ENCODE measurements around the gene ABTB2. TPM values are rescaled to one million over a fixed set of nuclear protein-coding genes. Genes with fewer than 3 reads are reported as not detected.

The ABTB2 gene
- total RNA-seq, 2 donors from 2014 or later, result 5.8 to 11.1 TPM

- H3K9me3 ChIP-seq, result no peaks in the 10 kb centered on the region
- no peak overlapping the region for H3K27ac ChIP-seq
- no peak overlapping the region for H3K9ac ChIP-seq (ENCODE audit: low read depth in 2 of 2, low read length in 2 of 2)
- TF ChIP-seq CTCF (IDR thresholded peaks at IDR 0.05), result no peak
- H3K27me3 ChIP-seq, result no peaks in the 10 kb centered on the region
- H3K36me3 ChIP-seq, result peaks cover 6% of the 10 kb centered on the region
- intact Hi-C loops (cut with DNase I), result loop anchor here (10.0 kb wide), 1 partner anchor 340 kb away; no protein-coding TSS in a partner anchor
- no peaks in the 10 kb centered on the region for H3K4me1 ChIP-seq
- no peak for DNase-seq
- H3K4me3 ChIP-seq, result no peak overlapping the region
These were observed 243.3 kb downstream of the ABTB2 start for GRCh38 chr11:34114471-34114870.

- H3K9me3 ChIP-seq, result no peaks in the 10 kb centered on the region
- TF ChIP-seq CTCF (IDR thresholded peaks at IDR 0.05), result no peak
- no peaks in the 10 kb centered on the region for H3K4me1 ChIP-seq
- H3K9ac ChIP-seq (ENCODE audit: low read depth in 2 of 2, low read length in 2 of 2), result no peak overlapping the region
- no peak for DNase-seq
- intact Hi-C loops (cut with DNase I), result loop anchor here (10.0 kb wide), 1 partner anchor 341 kb away; no protein-coding TSS in a partner anchor
- no peaks in the 10 kb centered on the region for H3K27me3 ChIP-seq
- no peak overlapping the region for H3K27ac ChIP-seq
- H3K4me3 ChIP-seq, result no peak overlapping the region
- peaks cover 5% of the 10 kb centered on the region for H3K36me3 ChIP-seq
These were observed 243.8 kb downstream of the ABTB2 start for GRCh38 chr11:34114014-34114413.

GRCh38 chr11:34111722-34112270 is 246.0 kb downstream of the ABTB2 start:
- TF ChIP-seq CTCF (IDR thresholded peaks at IDR 0.05), result no peak
- no peak overlapping the region for H3K27ac ChIP-seq
- no peaks in the 10 kb centered on the region for H3K4me1 ChIP-seq
- H3K9me3 ChIP-seq, result no peaks in the 10 kb centered on the region
- H3K27me3 ChIP-seq, result no peaks in the 10 kb centered on the region
- intact Hi-C loops (cut with DNase I), result loop anchor here (10.0 kb wide), 1 partner anchor 343 kb away; no protein-coding TSS in a partner anchor
- DNase-seq, result no peak
- no peak overlapping the region for H3K4me3 ChIP-seq
- no peaks in the 10 kb centered on the region for H3K36me3 ChIP-seq
- H3K9ac ChIP-seq (ENCODE audit: low read depth in 2 of 2, low read length in 2 of 2), result no peak overlapping the region

GRCh38 chr11:34105957-34106504 is 251.8 kb downstream of the ABTB2 start:
- Histone ChIP-seq H3K9ac (ENCODE audit: low read depth in 2 of 2, low read length in 2 of 2) (peak overlapping the region; percentile 79 to 88), H3K36me3 (no peaks in the 10 kb centered on the region), H3K27me3 (no peaks in the 10 kb centered on the region), H3K27ac (peak overlapping the region; percentile 93), H3K4me1 (peaks cover 16% of the 10 kb centered on the region), H3K4me3 (peak overlapping the region; percentile 99), H3K9me3 (no peaks in the 10 kb centered on the region)
- intact Hi-C loops (cut with DNase I), result loop anchor here (5.0 kb wide), 1 partner anchor 109 kb away; no protein-coding TSS in a partner anchor
- no peak for DNase-seq
- no peak for TF ChIP-seq CTCF (IDR thresholded peaks at IDR 0.05)

- H3K27ac ChIP-seq, result peak within 1 kb of the TSS; percentile 93
- DNase-seq, result peak; percentile 97
- H3K9me3 ChIP-seq, result no peaks in the 10 kb centered on the region
- intact Hi-C loops (cut with DNase I), result loop anchor here (5.0 kb wide), 1 partner anchor 108 kb away; no protein-coding TSS in a partner anchor
- H3K27me3 ChIP-seq, result no peaks in the 10 kb centered on the region
- peak within 1 kb of the TSS; percentile 88 to 96 for H3K9ac ChIP-seq (ENCODE audit: low read depth in 2 of 2, low read length in 2 of 2)
- H3K36me3 ChIP-seq, result peaks cover under 1% of the 10 kb centered on the region
- H3K4me3 ChIP-seq, result peak within 1 kb of the TSS; percentile 99
- no peak for TF ChIP-seq CTCF (IDR thresholded peaks at IDR 0.05)
- H3K4me1 ChIP-seq, result peaks cover 16% of the 10 kb centered on the region
These were observed 252.5 kb downstream of the ABTB2 start, which contains the start of gene NAT10 for GRCh38 chr11:34105079-34105956. TSS of gene NAT10 (plus strand) at chr11:34105629. CDS start at chr11:34108226, 2,597 bp downstream.
